GM10266 (cell line): ENCODE data around the gene UMPS.

Source experiments
- DNase-seq: peaks from one replicate; pipeline ENCODE4 v3.0.0; 2012; ENCODE audit errors: extremely low spot score
- TF ChIP-seq, protein P1 (sequence below): IDR thresholded peaks from 2 replicates; pipeline ENCODE4 v1.5.1; 2012; ENCODE audit warnings: mild to moderate bottlenecking, low read depth; ENCODE audit not compliant: control insufficient read depth, insufficient read depth; ENCODE audit errors: missing control alignments

UMPS gene

GRCh38 chr3:124761250-124761796, 31.1 kb downstream of the UMPS start:
- TF ChIP-seq, protein P1, sequence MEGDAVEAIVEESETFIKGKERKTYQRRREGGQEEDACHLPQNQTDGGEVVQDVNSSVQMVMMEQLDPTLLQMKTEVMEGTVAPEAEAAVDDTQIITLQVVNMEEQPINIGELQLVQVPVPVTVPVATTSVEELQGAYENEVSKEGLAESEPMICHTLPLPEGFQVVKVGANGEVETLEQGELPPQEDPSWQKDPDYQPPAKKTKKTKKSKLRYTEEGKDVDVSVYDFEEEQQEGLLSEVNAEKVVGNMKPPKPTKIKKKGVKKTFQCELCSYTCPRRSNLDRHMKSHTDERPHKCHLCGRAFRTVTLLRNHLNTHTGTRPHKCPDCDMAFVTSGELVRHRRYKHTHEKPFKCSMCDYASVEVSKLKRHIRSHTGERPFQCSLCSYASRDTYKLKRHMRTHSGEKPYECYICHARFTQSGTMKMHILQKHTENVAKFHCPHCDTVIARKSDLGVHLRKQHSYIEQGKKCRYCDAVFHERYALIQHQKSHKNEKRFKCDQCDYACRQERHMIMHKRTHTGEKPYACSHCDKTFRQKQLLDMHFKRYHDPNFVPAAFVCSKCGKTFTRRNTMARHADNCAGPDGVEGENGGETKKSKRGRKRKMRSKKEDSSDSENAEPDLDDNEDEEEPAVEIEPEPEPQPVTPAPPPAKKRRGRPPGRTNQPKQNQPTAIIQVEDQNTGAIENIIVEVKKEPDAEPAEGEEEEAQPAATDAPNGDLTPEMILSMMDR: peak; percentile 86
- peak; percentile 76 for DNase-seq

DNA sequence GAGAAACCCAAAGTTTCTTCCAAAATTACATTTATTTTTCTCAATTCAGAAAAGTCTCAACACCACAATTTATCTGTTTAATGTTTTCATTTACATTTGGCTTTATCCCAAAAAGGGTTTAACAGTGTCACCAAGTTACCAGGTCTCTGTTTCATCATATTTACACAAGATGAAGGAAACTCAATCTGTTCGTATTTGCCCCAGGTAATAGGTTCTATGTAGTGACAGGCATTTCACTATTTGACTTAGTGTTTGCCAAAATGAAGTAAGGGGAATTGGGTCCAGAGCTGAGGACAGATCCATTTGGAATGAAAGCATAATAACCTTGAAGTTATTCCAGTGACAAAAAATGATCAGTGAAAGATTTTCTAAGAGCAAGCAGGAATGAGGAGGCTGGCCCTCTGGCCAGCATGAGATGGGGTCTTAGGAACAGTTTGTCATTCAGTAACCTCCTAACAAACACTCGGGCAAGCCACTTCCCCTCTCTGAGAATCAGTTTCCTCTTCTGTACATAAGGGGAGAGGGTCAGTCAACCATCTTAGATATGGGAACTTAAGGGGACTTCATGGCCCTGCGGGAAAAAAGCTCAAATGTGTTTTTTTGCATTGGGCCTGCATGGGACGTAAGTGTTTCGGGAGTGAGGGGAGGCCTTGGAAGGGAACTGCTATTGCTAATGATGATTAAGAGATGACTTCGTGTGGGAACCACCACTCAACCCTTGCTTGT, 31.8 kb downstream of the UMPS start:
- TF ChIP-seq, protein P1: no peak

DNA sequence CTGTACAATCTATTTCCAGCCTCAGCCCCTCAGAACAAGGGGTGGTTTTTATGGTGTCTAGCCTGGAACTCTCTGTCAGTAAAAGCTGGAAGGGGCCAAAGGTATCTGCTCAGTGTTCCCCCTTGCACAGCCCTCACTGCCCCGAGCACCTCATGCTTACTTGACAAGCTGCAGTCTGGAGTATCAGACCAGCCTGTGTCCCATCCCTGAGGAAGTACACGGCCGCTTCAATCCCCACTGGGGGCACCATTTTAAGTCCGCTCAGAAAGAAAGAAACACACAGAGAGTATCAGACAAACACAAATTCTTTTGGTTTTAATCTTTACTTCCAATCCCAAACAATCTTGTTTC, 32.4 kb downstream of the UMPS start:
- DNase-seq: no peak
- TF ChIP-seq, protein P1: no peak

More for the DNA sequence above, 31.8 kb downstream of the UMPS start:
- no peak for DNase-seq

GRCh38 chr3:124763206-124763605, 33.0 kb downstream of the UMPS start:
- TF ChIP-seq, protein P1: no peak
- DNase-seq: no peak

DNA sequence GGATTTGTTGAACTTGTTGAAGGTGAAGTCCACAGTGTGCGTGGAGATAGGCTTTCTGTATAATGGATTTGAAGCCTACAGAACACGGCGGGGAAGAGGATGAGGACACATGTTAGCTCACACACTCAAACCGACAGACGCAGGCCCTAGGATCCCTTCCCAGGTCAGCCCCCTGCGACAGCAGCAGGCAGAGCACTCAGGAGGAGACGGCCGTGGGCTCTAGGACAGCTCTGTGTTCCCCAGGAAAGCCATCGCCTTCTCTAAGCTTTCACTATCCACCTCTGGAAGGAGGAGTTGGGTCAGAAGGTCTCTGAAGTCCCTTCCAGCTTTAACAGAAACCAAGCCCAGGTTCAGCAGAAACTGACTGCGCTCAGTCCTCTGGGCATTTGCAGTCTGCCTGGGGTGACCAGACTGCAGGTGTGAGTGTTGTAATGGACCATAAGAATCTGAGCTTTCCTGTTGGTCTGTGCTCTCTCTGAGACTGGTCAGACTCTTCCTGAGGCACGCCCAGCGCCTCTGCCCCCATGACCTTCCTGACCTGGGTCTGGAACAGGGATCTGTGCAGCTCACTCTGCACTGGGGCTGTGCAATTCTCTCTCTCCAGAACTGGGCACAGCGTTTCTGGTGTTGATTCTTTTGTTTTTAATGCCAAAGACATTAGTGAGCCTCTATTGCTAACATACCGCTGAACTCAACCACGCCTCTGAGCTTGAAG, 33.5 kb downstream of the UMPS start:
- TF ChIP-seq, protein P1: no peak
- no peak for DNase-seq

DNA sequence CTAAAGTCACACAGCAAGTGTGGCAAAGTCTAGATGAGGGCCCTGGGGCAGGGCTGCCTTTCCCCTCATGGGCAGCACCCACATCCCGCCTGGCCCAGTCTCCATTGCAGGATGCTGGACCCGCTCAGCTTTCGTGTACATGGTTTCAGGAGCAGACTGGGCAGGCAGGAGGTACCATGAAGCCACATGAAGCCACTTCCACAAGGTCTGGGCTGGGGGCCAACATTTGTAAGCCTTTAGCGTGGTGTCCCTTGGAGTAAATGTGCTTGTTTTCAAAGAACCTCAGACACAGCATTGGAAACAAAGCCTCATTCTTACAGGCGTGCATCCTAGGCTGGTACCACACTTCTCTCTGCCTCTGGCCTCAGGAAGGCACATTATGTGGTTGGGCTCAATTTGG, 34.5 kb downstream of the UMPS start:
- TF ChIP-seq, protein P1: no peak
- no peak for DNase-seq
